ENCODE results near the gene CDH15.

CDH15 gene, protein sequence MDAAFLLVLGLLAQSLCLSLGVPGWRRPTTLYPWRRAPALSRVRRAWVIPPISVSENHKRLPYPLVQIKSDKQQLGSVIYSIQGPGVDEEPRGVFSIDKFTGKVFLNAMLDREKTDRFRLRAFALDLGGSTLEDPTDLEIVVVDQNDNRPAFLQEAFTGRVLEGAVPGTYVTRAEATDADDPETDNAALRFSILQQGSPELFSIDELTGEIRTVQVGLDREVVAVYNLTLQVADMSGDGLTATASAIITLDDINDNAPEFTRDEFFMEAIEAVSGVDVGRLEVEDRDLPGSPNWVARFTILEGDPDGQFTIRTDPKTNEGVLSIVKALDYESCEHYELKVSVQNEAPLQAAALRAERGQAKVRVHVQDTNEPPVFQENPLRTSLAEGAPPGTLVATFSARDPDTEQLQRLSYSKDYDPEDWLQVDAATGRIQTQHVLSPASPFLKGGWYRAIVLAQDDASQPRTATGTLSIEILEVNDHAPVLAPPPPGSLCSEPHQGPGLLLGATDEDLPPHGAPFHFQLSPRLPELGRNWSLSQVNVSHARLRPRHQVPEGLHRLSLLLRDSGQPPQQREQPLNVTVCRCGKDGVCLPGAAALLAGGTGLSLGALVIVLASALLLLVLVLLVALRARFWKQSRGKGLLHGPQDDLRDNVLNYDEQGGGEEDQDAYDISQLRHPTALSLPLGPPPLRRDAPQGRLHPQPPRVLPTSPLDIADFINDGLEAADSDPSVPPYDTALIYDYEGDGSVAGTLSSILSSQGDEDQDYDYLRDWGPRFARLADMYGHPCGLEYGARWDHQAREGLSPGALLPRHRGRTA

DNA sequence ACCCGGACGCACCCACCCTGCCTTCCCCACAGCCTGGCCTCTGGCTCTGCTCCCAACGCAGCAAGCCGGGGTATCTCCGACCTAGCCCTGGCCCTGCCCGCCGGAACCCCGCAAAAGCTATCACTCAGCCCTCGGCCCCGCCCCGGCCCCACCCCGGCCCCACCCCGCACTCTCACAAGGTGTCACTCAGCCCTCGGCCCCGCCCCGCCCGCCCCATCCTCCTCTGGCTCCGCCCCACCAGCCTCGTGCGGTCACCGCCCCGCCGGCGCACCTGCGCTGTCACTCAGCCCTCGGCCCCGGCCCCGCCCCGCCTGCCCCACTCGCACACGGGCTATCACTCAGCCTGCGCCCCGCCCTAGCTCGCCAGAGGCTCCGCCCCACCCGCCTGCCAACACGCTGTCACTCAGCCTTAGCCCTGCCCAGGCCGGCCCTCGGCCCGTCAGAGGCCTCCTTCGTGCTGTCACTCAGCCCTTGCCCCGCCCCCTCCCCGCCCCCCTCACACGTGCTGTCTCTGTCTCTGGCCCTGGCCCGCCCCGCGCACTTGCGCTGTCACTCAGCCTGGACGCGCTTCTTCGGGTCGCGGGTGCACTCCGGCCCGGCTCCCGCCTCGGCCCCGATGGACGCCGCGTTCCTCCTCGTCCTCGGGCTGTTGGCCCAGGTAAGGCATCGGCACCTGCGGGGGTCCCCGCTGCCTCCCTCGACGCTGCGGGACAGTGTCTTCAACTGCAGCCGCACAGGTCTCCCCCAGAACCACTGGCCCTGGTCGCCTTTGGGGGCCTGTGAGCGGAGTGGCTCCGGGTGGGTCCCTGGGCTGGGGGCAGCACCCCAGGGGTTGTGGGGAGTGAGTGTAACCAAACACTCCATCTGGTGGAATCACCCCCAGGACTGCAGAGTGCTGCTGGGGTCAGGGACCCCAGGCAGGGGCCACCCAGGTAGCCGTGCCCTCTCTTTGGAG, at the start of gene CDH15:
Gene CDH15 (plus strand): TSS at position 533 of the 955 bp plus-strand sequence. CDS start 84 bp downstream, at position 617.
- no peak for DNase-seq (ENCODE audit: low read depth)

DNA sequence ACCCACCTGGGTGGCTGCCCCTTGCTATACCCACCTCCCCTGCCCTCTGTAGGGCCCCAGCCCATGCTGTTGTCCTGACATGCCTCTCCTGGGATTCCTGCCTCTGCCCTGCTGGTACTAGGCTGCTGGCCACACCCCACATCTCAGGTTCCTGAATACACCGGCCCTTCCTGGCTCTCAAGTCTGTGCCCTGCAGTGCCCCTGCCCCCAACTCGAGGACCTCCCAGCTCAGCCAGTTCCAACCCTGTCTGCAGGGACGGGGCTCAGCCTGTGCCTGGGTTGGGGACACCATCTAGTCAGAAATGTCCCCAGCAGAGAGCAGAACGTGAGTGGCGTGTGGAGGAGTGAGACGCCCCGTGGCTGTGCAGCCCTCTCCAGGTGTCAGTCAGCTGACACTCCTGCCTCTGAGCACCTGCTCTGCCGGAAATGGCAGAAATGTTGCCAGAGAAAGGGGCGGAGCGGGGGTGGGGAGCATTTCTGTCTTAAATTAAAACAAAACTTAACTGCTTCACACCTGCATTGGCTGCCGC, 49.2 kb upstream of the CDH15 start:
- no peak for DNase-seq (ENCODE audit: low read depth)

DNA sequence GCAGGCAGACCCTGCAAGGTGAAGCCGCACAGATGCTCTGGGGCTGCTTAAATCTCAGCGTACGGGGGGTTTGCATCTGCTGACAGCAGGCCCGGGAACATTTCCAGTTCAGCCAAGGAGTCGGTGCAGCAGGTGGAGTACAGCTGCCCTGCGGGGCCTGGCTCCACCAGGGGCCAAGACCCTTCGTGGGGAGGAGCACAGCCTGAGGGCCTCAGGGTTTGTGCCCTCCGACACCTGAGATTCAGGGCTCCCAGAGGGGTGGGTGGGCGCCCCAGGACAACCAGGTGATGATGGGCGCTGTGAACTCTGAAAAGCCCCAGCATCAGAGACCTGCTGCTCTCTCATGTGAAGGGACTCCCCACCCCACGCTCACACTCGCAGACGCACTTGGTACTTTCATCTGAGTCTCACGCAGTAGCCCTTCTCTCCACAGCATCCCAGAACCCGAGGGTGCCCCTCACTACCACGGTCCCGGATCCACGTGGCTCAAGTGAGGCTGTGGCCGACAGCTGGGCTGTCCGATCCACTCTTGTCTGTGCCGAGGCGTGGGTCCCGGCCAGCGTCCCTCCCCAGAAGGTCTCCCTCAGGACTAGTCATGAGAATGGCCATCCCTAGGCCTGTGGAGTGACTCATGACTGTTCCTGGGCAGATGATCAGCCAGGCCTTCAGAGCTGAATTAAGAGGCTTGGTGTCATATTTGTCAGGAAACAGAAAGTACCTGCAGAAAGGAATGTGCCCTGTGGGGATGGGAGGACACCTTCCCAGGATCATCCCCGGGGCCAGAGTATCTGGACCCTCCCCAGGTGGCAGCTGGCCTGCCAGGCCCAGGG, 48.3 kb upstream of the CDH15 start:
- no peak for DNase-seq (ENCODE audit: low read depth)

GRCh38 chr16:89123831-89124100, 47.8 kb upstream of the CDH15 start:
- no peak for DNase-seq (ENCODE audit: low read depth)

GRCh38 chr16:89129378-89129777, 42.2 kb upstream of the CDH15 start:
- DNase-seq (ENCODE audit: low read depth): no peak

GRCh38 chr16:89130448-89130847, 41.1 kb upstream of the CDH15 start:
- DNase-seq (ENCODE audit: low read depth): no peak

DNA sequence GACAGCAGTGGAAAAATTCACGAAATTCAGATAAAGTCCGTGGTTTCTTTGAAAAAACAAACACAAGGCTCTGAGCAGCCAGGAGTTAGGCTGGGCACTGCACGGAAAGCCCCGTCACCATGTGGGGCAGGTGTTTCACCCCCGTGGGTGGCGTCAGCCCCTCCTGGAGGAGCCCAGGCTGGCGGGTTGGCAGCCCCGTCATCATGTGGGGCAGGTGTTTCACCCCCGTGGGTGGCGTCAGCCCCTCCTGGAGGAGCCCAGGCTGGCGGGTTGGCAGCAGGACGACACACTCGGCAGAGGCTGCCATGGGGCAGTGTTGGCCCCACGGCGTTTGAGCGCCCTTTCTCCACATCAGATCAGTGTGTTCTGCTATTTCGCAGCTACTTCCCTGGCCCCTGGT, 39.8 kb upstream of the CDH15 start:
- no peak for DNase-seq (ENCODE audit: low read depth)

DNA sequence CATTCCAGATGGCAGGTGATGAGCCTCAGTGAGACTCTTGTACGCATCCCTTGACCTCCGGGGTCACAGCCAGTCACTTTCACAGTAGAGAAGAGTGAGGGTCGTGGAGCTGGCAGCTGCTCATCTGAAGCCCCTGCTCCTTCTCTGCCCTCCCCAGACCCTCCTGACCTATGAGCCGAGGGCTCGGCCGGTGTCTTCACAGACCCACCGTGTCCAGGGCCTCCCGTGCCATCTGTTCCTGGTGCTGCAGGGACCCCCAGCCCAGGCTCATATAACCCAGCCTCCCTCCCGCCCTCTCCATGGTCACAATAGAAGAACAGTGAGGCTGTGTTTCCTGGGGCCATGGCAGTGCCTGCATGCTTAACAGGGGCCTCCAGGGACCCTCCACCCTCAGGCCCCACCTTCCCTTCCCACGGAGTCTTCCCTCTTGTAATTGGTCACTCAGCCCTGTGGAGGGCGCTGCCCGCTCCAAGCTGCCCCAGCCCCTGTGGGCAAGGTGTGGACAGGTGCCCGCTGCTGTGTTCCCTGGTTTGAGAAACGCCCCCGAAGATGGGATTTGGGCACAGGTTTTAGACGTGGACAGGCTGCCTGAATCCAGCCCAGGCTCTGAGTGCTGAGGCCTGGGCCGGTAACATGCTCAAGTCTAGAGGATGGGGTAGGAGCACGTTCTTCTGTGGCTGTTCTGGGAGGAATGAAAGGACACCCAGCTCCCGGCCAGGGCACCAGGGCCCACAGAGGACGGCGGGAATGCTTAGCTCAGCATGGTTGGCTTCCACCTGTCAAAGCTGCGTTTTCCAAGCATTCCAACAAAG, 39.1 kb upstream of the CDH15 start:
- no peak for DNase-seq (ENCODE audit: low read depth)

DNA sequence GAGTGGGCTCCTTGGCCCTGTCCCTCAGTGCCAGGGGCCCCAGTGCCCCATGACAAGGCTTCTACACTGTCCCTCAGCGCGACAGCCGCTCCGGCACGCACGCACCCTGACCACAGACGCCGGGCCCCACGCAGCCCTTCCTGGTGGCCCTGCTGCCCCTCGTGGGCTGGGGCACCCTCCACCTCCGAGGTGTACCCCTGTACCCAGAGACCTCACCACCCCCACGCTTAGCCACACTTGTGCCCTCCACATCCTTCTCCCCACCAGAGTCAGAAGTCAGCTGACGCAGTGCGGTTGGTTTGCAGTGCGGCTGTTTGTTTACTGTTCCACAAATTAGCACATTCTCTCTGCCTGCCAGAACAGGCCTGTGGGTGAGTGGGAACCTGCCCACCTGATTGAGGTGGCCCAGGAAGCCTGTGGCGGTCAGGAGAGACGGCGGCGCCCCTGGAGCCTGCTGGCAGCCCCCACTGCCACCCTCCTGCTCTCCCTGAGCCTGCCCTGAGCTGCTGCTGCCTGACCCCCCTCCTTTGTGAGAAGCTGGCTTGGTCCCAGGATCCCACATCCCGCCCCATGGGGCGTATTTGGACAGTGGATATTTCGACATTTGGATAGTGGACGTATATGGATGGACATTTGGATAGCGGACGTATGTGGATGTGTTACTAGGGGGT, 38.0 kb upstream of the CDH15 start:
- no peak for DNase-seq (ENCODE audit: low read depth)

- no peak for DNase-seq (ENCODE audit: low read depth)
These were observed 37.3 kb upstream of the CDH15 start for GRCh38 chr16:89134269-89134668.

DNA sequence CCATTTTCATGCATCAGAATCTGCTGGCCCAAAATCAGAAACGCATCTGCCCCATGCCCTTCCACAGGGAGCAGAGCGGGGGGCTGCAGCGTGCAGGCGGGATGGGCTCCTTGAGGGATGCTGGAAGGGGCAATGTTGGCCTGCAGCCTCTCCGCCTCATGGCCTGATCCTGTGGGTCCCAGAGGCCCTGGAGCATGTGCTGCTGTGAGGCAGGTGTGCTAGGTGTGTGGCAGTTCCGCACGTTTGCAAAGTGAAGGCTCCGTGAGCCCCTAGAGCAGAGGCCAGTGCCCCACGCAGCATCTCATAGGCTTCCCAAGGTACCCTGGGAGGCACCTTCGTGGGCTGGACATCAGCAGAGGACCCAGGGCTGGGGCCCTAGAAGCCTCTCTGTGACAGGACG, 36.4 kb upstream of the CDH15 start:
- DNase-seq (ENCODE audit: low read depth): no peak

- DNase-seq (ENCODE audit: low read depth): no peak
These were observed 35.4 kb upstream of the CDH15 start for GRCh38 chr16:89135971-89136765.

- DNase-seq (ENCODE audit: low read depth): no peak
These were observed 34.6 kb upstream of the CDH15 start for GRCh38 chr16:89136931-89137330.

DNA sequence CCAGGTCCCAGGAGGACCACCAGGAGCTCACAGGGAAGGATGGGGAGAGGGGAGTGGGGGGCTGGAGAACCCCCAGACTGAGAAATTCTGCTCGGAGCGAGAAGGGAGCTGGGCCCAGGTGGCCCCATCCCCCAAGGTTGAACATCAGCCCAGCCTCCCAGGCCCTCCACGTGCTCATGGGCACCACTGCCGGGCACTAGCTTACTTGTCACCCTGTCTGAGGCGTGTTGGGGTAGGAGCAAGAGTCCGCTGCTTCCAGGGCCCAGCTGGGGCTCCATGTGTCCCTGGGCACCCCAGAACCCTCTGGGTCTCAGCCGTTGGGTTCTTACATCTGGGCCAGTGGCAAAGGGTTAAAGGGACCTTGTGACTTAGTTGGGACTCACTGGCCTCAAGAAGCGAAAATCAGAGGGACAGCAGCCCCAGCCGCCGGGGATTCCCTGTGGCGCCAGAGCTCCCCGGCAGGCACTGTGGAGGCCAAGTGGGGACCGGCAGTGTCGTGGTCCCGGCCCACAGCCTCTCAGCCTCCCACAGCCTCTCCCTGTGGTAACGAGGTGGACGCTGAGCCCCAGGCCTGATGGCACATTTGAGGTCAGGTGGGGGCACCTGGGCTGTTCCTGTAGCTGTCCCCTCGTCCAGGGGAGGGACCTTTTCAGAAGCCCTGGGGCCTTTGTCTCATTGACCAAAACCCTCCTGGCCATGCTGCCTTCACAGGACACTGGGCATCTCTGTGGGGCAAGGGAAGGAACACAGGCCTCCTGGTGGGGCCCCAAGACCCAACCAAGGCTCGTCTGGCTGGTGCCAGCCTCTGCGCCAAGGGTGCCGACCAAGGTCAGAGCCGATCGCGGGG, 33.7 kb upstream of the CDH15 start:
- no peak for DNase-seq (ENCODE audit: low read depth)

GRCh38 chr16:89138513-89138795, 33.1 kb upstream of the CDH15 start:
- no peak for DNase-seq (ENCODE audit: low read depth)

DNA sequence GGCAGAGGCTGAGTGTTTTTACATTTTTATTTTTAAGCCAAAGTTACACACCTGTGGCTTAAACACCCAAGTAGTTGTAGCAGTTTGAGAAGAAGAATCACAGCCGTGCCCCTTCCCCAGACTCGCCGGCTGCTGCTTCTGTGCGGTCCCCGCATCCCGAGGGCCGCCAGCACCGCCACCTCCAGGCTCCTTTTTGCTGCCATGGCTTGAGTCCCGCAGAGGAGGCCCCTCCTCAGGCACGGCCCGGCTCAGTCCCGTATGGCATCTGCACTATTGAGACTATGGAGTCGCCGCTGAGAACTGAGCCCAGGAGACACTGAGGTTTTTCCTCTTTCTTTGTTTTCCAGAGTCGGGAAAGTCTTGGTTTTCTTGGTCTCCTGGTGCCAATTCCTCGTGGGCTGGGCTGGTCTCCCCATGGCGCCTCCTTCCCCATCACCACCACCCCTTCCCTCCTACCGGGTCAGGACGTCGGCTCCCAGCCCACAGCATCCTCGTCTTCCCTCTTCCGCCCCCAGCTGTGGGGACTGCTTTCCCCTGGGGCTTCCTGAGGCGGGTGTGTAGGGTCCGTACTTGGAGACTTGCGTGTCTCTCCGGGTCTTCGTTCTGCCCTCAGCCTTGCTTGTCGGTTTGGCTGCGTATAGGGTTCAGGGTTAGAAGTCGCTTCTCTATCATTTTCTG, 32.6 kb upstream of the CDH15 start:
- no peak for DNase-seq (ENCODE audit: low read depth)

GRCh38 chr16:89139907-89140361, 31.6 kb upstream of the CDH15 start:
- no peak for DNase-seq (ENCODE audit: low read depth)

- DNase-seq (ENCODE audit: low read depth): no peak
These were observed 31.1 kb upstream of the CDH15 start for GRCh38 chr16:89140401-89140800.
